Cerebellar nuclear complex (tissue), 1 donor: ENCODE data around the gene ARTN.

Source experiments
- DNase-seq, 2 experiments: peaks; one replicate each; lab custom pipeline; 2025; lab: John Stamatoyannopoulos, UW

The ARTN gene, protein sequence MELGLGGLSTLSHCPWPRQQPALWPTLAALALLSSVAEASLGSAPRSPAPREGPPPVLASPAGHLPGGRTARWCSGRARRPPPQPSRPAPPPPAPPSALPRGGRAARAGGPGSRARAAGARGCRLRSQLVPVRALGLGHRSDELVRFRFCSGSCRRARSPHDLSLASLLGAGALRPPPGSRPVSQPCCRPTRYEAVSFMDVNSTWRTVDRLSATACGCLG

DNA sequence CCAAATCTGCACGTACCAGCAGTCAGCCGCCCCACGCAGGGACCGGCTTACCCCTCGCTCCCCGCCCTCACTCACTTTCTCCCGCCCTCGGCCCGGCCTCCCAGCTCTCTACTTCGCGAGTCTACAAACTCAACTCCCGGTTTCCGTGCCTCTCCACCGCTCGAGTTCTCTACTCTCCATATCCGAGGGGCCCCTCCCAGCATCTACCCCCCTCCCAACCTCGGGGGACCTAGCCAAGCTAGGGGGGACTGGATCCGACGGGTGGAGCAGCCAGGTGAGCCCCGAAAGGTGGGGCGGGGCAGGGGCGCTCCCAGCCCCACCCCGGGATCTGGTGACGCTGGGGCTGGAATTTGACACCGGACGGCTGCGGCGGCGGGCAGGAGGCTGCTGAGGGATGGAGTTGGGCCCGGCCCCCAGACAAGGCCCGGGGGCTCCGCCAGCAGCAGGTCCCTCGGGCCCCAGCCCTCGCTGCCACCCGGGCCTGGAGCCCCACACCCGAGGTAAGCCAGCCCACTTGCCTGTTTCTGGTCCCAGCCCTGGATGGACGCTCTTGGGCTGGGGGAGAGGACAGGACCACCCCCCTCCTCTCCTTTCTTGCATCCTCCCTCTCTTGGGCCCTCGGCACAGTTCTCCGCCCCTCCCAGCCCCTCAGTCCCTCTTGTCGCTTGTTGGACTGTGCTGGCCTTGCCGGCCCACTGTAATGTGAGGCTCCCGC, at the start of gene ARTN:
Gene ARTN, plus strand, starts transcription at position 416 of the 715 bp plus-strand sequence. CDS start 1,856 bp downstream, outside the sequence.
- DNase-seq: no peak

DNA sequence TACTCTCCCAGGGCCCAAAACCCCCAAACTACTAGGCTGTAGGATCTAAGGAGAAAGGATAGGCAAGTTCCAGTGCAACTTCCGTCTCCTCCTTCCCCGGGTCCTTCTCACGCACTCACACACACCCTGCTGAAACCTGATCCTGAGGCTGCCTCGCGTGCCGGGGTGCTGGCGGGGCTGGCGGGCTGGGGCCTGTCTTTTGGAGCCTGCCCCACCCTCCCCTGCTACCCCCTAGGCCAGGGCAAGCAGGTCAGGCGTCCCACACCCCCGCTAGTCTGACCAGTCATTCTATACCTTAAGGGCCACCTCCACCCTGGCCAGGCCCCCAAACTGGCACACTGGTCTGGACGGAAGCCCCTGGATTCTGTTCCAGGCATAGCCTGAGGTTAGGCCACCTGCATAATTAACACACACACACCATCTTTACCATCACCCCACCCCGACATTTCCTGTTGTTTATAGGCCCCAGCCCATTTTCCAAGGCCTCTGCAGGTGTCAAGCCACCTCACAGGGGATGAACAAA, 48.3 kb upstream of the ARTN start:
- no peak for DNase-seq

DNA sequence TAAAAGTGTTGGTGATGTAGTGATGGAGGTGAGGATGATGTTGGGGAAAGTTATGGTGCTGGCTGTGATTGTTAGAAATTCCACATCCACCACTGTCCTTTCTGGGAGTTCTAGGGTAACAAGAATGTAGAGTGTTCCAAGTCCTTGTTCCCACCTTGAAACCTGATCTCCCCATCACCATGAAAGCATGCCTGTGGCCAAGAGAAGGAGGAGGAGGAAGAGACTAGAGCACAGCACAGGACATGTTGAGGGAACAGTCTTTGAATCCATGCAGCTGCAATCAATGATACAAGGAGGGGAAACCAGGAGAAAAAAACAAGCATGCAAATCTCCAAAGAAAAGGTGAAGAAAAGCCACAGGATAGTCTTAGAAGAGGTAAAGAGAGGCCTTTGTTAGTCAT, 45.9 kb upstream of the ARTN start:
- DNase-seq: no peak

DNA sequence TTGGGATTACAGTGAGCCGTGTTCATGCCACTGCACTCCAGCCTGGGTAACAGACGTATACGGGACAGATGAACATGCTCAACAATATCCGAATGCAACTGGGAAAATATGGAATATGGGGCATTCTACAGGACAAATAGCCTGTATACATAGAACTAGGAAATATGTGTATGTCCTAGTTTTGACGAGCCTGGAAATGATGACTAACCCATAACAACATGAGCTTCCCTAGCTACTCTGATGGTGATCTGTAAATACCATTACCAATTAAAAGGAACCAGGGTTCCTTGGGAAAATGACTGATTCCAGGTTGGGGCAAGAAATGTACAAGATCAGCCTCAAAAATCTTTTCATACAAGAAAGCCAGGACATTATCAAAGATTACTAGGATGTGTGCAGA, 42.8 kb upstream of the ARTN start:
- no peak for DNase-seq

DNA sequence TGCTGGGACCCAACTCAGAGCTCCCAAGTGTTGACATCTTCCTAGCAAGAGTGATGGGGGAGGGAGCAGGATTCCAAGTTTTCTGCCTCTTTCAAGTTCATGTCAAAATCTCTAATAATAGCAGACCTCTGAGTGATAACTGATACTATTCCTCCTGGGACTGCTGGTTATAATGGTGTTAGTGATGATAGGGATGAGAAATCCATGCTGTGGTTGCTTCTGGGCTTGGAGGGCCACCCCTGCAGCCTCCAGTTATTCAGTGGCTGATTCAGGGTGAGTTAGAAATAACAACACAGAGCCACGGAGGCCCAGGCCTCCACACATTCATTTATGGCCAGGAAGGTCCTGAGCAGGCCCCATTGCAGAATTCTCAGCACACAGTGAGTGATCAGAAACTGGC, 40.6 kb upstream of the ARTN start:
- no peak for DNase-seq

DNA sequence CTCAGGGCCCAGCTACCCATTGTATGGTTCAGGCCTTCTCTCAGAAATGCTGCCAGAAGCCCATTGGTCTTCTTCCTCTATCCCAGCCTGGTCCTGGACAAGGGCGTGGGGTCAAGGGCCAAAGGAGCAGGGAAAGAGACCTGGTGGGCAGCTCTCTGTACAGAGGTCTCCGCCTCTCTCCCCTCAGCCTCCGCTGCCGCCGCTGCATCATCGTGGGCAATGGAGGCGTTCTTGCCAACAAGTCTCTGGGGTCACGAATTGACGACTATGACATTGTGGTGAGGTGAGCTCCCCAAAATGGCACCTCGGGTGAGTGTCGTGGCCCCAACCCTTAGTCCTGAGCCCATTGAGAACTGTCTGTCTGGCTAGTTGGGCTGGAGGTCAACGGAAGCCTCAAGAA, 34.6 kb upstream of the ARTN start:
- DNase-seq: no peak

DNA sequence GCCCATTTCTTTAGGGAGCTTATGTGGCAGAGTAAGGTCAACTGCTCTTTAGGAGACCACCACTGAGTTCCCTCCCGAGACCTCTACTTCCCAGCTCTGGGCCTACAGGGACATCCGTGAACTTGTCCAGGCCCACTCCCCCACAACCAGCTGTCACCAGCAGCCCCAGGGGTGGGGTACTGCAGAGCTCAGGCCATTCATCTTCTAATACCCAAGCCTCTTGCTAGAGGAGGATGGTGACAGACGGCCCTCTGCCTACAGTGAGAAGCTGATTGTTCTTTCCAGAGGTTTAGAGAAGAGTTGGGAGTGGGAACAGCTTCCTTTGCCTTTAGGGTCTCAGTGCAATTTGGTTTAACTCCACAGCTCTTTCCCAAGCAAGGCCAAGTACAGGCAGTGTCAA, 33.2 kb upstream of the ARTN start:
- DNase-seq: no peak

DNA sequence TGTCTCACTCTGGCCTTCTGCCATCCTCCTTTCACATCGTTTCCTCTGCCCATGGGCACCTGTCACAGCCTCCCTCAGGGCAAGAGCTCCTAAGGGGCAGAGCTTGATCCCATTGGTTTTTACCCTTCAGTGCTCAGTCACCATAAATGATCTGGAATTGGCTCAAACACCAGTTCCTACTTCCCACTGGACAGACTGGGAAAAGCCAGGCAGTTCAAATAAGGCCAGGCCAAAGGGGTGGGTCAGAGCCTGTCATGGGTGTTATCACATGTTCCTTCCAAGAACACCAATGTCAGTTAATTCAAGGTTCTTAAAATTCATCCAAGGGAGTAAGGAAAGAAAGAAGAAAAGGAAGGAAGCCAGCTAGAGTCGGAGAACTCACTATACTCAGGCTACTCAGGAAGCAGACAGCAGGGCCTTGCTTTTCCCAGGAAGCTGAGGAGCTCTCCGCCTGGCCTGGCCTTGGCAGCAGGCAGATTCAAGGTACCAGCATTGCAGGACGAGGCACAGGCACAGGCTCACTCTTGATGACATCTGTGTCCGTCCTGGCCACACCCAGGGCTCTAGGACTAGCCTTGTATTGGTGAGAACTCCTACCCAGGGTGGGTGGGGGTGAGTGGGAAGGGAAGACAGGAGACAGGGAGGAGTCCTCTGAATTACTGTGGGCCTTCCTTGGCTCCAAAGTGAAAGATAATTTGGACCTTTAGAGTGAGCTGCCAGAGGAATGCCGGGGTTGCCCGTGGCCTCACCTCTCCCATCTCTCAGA, 32.2 kb upstream of the ARTN start:
- no peak for DNase-seq

DNA sequence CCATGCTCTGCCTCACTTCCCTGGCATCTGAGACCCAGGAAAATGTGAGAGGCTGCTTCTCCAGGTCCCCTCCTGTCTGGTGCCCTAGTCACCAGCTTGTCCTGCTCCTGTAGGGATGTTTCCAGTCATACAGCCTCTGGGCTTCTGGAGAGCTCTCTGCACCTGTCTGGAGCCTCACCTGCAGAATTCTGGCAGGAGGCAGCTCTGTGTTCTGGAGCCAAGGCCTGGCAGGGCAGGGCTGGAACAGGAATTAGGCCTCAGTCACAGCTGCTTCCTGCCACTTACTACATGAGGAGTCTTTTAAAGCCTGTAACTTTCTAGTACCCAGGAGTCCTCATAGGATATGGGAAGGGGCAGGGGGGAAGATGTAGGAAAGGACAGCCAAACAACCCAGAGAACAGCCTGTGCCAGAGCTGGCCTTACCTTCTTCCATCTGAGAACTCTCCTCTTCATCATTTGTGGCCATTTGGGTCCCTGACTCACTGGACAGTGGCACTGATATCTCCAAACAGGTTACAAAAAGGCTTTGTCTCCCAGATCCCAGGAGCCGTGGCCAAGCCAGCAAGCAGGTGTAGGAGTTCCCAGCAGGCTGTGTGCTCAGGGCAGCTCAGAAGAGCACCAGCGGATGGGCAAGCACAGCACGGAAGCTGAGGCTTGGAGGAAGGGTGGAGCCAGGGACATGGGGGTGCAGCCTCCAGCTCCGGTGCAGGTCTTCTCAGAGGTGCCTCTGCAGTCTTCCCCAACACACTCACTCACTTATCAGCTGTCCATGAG, 31.4 kb upstream of the ARTN start:
- no peak for DNase-seq

DNA sequence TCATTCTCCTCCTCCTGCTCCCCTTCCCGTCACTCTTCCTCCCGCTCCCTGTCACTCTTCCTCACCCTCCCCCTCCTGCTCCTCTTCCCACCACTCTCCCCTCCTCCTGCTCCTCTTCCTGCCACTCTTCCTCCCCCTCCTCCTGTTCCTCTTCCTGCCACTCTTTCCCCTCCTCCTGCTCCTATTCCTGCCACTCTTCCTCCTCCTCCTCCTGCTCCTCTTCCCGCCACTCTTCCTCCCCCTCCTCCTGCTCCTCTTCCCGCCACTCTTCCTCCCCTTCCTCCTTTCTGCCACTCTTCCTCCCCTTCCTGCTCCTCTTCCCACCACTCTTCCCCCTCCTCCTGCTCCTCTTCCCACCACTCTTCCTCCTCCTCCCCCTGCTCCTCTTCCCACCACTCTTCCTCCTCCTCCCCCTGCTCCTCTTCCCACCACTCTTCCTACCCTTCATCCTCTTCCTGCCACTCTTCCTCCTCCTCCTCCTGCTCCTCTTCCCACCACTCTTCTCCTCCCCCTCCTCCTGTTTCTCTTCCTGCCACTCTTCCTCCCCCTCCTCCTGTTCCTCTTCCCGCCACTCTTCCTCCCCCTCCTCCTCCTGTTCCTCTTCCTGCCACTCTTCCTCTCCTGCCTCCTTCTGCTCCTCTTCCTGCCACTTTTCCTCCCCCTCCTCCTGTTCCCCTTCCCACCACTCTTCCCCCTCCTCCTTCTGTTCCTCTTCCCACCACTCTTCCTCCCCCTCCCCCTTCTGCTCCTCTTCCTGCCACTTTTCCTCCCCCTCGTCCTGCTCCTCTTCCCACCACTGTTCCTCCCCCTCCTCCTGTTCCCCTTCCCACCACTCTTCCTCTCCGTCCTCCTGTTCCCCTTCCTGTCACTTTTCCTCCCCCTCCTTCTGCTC, 28.7 kb upstream of the ARTN start:
- no peak for DNase-seq

DNA sequence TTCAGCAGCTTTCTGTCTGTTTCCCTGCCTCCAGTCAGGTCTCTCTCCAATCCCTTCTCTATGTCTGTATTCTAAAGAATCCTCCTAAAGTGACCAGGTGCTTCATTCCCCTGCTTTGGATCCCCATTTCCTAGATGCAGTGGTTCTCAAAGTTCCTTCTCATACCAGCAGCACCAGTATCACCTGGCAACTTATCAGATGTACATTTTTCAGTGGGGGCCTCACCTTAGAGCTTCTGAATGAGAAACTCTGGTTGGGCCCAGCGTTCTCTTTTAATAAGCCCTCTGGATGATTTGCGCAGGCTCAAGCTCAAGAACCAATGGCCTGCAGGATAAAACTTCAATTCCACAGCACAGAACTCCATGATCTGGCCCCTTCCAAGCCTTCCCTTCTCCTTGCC, 25.4 kb upstream of the ARTN start:
- no peak for DNase-seq

DNA sequence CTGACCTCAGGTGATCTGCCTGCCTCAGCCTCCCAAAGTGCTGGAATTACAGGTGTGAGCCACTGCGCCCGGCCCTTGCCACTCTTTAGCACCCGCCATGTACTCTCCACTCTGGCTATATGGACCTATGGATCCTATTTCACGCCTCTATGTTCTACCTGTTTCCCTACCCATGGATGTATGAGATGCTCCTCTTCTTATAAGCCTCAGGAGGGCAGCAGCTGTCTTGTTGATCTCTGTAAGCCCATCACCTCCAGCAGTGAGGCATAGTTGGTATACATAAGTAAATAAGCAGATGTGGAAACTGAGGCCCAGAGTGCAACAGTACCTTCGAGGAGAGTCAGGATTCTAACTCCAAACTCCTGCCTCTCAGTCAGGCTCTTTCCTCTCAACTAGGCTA, 24.7 kb upstream of the ARTN start:
- DNase-seq: no peak

DNA sequence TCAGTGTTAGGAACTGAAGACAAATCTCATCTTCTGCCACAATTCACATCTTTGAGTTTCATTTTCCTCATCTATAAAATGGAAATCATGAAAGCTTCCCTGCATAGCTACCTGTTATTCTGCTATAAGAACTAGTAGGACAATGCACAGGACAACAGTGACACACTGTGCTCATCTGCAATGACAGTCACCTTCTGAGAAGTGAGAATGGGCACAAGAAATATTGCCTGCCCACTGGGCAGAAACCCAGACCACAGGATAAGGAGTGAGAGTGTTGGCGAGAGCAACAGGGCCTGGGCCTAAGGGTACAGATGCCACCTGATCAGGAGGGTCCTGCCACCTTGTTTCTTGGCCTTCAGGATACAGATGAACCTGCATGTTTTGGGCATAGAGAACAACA, 23.3 kb upstream of the ARTN start:
- no peak for DNase-seq

DNA sequence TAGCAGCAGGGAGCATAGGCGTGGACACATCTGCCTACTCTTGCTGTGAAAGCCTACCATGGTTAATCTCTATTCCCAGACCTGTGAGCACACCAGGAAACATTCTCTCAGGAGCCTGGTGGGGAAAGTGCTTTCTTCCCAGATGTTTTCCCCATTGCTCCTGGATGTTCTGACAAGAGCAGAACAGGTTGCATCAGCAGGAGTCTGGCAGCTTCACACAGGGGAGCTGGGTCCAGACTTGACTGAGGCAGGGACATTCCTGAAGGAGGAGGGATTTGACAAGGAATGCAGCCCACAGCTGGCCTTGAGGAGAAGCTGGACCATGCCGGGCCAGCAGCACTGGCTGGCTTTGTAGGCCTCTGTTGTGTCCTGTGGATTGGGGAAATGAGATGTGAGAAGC, 21.0 kb upstream of the ARTN start:
- no peak for DNase-seq

DNA sequence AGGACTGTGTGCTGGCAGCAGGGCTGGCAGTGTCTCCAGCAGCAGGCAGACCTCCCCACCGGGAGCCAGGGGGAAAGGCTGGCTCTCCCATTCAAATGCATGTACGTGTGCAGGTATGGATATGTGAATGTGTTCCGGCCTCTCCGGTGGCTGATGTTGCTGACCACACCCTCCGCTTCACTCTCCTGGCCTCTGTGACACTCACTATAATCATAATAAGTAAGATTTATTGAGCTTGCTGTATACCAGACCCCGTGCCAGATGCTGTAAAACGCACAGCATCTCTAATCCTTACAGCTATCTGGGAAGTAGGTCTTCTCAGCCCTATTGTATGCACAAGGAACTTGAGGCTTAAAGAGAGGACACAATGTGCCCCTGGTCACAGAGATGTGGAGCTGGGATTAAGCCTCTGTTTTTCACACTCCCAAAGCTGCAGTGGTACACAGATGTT, 20.5 kb upstream of the ARTN start:
- no peak for DNase-seq

DNA sequence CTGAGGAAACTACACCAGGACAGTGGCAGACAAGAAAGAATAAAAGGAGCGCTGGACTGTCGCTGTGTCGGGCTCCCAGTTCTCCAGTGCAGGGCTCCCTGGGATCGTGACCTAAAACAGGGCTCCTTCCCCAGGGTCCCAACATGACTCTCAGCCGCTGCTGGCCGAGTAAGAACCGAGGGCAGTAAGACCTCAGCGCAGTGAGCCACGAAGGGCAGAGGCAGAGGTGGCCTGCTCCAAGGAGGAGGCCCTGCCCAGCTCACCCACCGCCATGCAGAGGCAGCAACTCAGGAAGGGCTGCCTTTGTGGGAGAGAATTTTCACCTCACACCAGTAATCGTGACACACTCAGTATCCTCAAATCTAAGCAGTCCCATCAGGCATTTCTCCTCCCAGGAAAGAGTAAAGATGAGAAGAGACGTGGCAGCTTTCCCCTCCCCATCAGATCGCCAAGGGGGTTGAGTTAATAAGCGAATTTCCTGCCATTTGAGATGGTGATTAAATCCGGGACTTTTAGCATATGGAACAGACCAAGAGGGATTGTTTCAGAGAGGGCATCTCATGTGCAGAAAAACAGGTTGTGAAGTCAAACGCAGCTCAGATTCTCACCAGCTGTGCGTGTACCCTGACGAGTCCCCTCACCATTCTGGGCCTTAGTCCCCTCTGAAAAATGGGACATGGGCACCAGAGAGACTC, 19.8 kb upstream of the ARTN start:
- DNase-seq: no peak

DNA sequence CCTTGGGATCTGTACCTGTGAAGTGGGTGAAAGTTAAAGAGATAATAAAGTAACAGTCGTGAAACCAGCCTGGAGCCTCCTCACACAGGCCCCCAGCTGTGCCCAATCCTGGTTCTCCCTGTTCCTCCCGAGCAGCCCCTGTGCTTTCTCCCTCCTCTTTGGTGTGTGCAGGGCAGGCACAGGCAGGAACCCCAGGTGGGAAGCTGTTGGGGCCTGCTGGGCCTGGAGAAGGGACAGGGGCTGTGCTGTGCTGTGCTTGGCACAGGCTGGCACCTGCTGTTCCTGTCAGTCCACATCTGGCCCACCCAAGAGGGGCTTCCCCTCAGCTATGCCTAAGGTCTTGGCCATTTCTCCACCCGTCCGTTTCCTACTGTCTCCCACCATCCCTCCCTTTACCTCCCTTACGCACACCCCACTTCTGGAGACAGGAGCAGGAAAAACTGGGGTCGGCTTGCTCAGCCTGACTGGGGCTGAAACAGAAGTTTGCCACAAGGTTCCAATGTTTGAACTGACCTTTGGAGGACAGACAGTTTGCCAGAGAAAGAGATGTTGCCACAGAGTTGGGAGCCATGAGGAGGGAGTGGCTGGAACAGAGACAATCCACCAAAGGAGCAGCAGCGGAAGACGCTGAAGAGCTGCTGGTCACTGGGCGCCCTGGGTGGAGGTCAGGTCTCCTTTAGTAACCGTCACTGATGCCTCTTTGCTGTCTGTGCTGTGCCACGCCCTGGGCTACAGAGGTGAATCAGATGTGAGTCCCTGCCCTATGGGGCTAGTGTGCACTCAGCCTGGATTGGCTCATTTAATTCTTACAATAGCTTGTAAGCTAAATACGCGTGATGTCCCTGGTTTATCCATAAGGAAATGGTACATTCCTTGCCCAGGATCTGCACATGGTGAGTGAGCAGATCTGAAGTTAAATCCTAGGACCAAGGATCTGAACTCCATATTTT, 18.8 kb upstream of the ARTN start:
- DNase-seq: no peak

DNA sequence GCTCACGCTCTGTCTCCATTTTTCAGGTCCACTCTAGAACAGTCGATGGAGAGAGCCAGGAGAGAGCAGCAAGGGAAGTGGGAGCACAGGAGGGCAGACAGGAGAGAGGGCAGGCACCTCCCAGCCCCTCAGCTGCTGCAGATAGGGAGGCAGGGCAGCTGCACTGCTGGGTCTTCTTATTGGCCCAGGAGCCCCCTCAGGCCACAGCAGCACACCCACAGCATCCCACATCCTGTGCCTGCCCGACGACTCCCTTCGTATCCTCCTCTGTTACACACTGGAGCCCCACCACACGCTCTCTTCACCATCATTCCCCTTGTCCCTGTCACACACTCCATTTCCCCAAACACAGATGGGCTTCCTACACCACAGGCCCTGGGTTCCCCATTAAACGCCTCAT, 13.7 kb upstream of the ARTN start:
- DNase-seq: no peak

DNA sequence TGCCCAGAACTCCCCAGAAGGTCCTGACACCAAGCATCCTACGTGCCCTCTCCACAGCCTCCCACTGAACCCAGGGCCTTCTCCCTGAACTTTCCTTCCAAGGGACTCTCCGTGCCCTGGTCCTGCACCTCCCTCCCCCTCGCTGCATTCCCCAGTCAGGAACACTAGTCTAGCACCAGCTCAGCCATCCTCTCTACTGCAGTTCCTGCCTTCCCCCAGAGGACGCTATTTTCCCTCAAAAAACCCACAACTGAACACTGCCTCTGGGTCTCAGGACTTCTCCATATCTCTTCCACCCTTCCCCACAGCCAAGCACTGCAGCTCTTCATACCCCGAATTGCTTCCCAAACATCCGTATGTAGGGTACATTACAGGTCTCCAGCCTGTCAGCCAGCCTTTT, 12.6 kb upstream of the ARTN start:
- DNase-seq: no peak
